Measurements from ENCODE around the gene ARHGAP42.

DNA sequence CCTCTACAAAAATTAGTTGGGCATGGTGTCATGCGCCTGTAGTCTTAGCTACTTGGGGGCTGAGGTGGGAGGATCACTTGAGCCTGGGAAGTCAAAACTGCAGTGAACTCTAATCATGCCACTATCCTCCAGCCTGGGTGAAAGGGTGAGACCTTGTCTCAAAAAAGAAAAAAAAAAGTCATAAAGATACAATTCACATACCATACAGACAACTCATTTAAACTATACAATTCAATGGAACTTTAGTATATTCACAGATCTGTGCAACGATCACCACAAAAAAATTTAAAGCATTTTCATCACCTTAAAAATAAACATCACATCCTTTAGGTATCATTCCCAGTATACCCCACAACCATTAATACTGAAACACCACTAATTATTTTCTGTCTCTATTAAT lies 241.3 kb downstream of the ARHGAP42 start:
- TF ChIP-seq POLR2AphosphoS5 (IDR thresholded peaks at IDR 0.05; ENCODE audit: borderline replicate concordance, low read depth, low read length) (no peak), EZH2 (IDR thresholded peaks at IDR 0.05) (no peak)

Measured in SK-N-MC (cell line).